Testis (tissue), 2 donors: ENCODE data around the gene CCDC198.

ENCODE experiments used
- CTCF ChIP-seq, 3 experiments: fragments of 450-650 bp in 2 of 3; fragments of 200-600 bp in 1 of 3; sonication (generic) in 1 of 3; IDR thresholded peaks; one replicate each; pipeline ENCODE4 v1.5.1; 2016 to 2019; ENCODE audit warnings: antibody characterized with exemption in 3 of 3, mild to moderate bottlenecking in 2 of 3, moderate library complexity in 1 of 3
- POLR2A ChIP-seq: fragments of 450-650 bp; IDR thresholded peaks from one replicate; pipeline ENCODE4 v1.6.1; 2017; ENCODE audit warnings: antibody characterized with exemption, mild to moderate bottlenecking, moderate library complexity

GRCh38 chr14:57478050-57478449, 15.6 kb downstream of the CCDC198 start:
- TF ChIP-seq CTCF (IDR thresholded peaks at IDR 0.05): no peak
- no peak for TF ChIP-seq POLR2A
